HG03565 (cell line): ENCODE results near the gene C5orf52.

Experiments used
- ATAC-seq: cut with Tn5 transposase; IDR thresholded peaks from one replicate; pipeline ENCODE4 v1.9.1; 2021; ENCODE audit warnings: mild to moderate bottlenecking, moderate library complexity; ENCODE audit not compliant: unreplicated experiment

C5orf52 gene

GRCh38 chr5:157670662-157671591 is at the start of gene C5orf52:
Gene C5orf52, plus strand, starts transcription at chr5:157671533. Its CDS starts 82 bp downstream, at chr5:157671615.
- ATAC-seq: no peak

DNA sequence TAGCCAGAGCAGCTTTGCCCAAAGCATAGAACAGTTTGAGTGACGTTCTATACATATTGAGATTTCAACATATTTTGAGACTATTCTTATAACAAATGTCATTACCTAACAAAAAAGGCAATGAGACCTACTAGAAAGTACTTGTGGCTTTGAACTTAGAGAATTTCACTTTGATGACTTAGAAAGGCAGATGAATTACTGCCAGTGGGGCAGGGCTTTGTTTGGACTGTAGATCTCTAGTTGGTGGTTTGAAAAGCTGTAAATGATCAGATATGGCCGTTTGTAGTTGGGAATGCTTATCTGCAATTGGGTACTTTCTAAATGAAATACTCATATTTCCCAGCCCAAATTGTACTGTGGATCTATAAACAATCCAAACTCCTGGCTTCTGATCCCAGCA is 47.2 kb upstream of the C5orf52 start:
- ATAC-seq: no peak

DNA sequence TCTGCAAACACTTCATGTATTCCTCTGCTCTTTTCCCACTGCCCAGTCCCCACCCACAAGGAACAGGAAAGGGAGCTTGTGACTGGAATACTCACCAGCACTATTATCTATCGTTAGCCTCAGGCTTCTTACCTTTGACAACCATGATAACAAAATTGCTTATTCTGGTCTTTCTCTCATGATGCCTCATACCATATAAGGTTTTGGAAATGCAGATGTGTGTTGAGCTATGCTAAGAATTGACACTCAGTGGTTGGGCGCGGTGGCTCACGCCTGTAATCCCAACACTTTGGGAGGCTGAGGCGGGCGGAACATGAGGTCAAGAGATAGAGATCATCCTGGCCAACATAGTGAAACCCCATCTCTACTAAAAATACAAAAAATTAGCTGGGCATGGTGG is 44.5 kb upstream of the C5orf52 start:
- ATAC-seq: no peak

DNA sequence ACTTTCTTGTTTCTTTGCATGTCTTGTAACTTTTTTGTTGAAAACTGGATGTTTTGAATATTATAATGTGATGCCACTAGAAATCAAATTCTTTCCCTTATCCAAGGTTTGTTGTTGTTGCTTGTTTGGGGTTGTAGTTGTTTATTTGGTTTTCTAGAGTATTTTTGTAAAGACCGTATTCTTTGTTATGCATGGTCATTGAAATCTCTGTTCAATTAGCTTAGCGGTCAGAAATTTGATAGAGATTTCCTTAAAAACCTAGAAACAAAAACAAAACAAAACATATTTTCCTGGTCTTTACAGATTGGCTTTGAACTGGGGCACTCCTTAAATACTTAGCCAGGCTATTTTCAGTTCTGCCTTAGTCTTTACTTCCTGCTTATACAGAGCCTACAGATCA is 41.0 kb upstream of the C5orf52 start:
- no peak for ATAC-seq

- ATAC-seq: no peak
These were observed 30.8 kb upstream of the C5orf52 start for GRCh38 chr5:157640406-157641066.

GRCh38 chr5:157648275-157648990 is 22.9 kb upstream of the C5orf52 start:
- no peak for ATAC-seq

- ATAC-seq: no peak
These were observed 22.2 kb upstream of the C5orf52 start for GRCh38 chr5:157649101-157649500.

DNA sequence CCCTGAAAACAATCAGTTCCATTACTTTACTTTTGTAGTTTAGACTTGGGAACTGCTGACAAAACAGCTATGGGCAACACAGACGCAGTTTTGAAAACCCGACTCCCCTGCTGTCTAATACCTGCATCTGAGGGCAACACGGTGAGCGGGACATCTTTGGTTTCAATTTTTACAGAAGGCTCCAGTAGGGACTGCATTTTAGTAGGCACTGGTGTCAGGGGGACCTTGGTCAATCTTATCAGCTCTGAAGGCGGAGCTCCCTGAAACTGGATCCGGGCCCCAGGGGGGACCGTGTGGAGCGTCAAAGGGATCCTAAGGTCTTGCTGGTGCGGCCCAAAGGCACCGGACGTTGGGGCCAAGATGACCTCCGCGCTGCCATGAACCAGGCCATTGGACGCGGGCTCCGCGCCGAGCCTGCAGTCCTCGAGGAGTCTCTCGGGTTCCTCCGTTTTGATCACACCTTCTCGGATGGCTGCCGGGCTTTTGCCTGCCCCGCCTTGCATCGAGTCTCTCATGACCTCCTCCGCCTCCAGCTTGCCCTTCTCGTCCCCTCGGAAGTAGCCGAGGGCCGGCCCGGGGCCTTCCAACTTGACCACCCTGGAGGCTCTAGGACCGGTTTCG is 20.2 kb upstream of the C5orf52 start:
- ATAC-seq: no peak

- ATAC-seq: peak; percentile 88
These were observed 19.5 kb upstream of the C5orf52 start for GRCh38 chr5:157651623-157652376.

DNA sequence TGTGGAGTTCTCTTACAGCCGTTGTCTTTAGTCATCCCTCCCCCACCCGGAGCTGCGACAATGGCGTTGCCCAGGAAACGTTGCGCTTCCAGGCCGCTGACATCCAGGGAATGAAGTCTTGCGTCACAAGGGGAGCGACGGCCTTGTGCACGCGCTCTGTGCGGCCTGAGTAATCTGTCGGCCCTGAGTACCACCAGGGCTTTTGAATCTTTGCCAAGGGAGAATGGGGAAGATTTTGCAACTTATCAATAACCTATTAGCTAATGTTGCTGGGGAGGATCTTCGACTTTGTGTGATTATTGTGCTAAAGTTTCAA is 19.0 kb upstream of the C5orf52 start, which contains the start of gene SOX30:
TSS of gene SOX30 (minus strand) at position 62 of the 316 bp plus-strand sequence. CDS start 360 bp downstream, outside the sequence.
- ATAC-seq: no peak

DNA sequence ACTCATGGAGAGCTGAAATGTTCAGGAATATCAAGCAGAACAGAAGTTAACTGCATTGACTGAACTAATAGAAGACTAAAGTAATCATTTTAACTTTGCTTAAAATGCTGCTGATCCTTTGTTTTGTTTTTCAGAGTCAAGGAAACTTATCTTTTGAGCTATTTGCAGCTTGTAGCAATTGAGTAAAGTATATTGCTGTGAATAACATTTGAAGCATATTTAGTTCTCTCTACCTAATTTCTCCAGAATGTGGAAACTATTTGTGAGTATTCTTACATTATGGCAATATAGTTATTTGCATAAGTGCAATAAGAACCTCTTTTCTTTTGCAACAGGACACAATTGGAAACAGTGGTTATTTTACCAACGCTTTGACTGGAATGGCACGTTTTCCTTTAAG is 13.8 kb upstream of the C5orf52 start:
- ATAC-seq: no peak

- no peak for ATAC-seq
These were observed 12.4 kb upstream of the C5orf52 start for GRCh38 chr5:157658893-157659292.

- no peak for ATAC-seq
These were observed 11.3 kb upstream of the C5orf52 start for GRCh38 chr5:157659868-157660660.

DNA sequence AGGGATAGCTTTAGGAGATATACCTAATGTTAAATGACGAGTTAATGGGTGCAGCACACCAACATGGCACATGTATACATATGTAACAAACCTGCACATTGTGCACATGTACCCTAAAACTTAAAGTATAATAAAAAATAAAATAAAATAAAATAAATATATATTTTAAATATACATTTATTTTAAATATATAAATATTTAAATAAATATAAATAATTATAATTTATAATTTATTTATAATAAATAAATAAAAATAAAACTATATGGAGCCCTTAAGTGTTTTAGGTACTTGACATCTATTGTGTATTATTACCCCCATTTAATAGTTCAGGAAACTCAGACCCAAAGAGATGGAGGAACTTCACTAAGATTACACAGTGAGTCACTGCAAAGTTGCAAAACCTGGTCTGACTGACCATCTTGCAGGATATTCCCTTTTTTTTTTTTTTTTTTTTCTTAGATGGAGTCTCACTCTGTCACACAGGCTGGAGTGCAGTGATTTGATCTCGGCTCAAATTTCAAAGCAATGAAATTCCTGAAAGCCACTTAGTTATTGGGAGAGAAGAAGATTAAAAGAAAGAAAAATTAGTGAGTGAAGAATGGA is 5.8 kb upstream of the C5orf52 start:
- ATAC-seq: no peak

- no peak for ATAC-seq
These were observed 3.0 kb upstream of the C5orf52 start for GRCh38 chr5:157668356-157668755.

- ATAC-seq: no peak
These were observed 1.6 kb upstream of the C5orf52 start for GRCh38 chr5:157669701-157670097.

GRCh38 chr5:157671592-157672330 is 428 bp downstream of the C5orf52 start:
- ATAC-seq: no peak

DNA sequence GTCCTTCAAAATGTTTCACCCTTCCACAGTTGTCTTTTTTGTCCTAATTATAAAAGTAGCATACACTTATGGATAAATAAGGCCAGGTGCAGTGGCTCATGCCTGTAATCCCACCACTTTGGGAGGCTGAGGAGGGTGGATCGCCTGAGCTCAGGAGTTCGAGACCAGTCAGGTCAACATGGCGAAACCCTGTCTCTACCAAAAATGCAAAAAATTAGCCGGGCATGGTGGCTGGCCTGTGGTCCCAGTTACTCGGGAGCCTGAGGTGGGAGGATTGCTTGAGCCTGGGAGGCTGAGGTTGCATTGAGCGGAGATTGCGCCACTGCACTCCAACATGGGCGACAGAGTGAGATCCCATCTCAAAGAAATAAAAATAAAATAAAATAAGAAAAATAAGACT is 1.6 kb downstream of the C5orf52 start:
- ATAC-seq: no peak
